Measurements from ENCODE around the gene CSRP1.
A peak's percentile ranks its signal among the peaks of the same experiment; 100 is the strongest.

CSRP1 gene

DNA sequence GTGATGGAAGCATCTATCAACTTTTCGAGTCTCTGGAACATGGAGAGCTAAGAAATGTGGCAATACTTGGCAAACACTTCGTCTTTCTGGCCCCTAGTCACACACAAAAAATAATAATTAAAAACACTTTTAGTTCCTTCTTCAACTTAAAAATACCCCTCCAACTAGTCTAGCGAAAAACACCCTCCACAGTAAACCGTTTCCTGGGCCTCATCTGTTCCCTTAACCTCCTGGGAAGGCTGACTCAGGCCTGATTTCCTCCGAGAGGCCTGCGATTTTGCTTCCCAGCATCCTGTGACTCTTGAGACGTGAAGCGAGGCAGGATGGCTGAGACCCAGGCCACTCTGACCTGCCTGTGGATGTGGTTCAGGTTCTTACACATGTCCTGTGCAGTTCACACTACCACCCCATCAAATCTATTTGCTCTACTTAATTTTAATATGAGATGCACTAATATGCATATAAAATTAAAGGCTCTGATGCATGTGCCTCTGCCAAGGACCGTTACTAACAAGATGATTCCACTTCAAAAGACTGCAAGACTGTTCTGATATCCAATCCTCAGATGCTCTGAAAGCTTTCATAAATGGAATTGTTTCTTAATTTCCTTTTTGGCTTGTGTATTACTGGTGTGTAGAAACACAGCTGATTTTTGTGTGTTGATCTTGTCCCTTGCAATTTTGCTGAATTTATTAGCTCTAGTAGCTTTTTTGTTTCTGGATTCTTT is 35.5 kb upstream of the CSRP1 start:
- peak overlapping the region in 1 of 2 donors; percentile 76 for H3K27ac ChIP-seq
- DNase-seq (ENCODE audit: low spot score): no peak
- no peak overlapping the region for H3K4me3 ChIP-seq
- TF ChIP-seq CTCF (IDR thresholded peaks at IDR 0.05): no peak

- no peak for DNase-seq (ENCODE audit: low spot score)
- no peak overlapping the region for H3K4me3 ChIP-seq
- TF ChIP-seq CTCF (IDR thresholded peaks at IDR 0.05): no peak
- peak overlapping the region; percentile 44 to 89 for H3K27ac ChIP-seq
These were observed 34.2 kb upstream of the CSRP1 start for GRCh38 chr1:201540846-201541735.

GRCh38 chr1:201539561-201540431 is 32.9 kb upstream of the CSRP1 start:
- Histone ChIP-seq H3K4me3 (peak overlapping the region; percentile 92), H3K27ac (peak overlapping the region; percentile 66 to 89)
- DNase-seq (ENCODE audit: low spot score): peak; percentile 75
- no peak for TF ChIP-seq CTCF (IDR thresholded peaks at IDR 0.05)

GRCh38 chr1:201538612-201539551 is 32.0 kb upstream of the CSRP1 start, which contains the start of gene NAV1:
NAV1 (plus strand) TSS chr1:201539127; CDS start chr1:201622885, 83,758 bp downstream.
- no peak for TF ChIP-seq CTCF (IDR thresholded peaks at IDR 0.05)
- DNase-seq (ENCODE audit: low spot score): peak; percentile 82
- peak within 1 kb of the TSS; percentile 66 to 89 for H3K27ac ChIP-seq
- peak within 1 kb of the TSS; percentile 92 for H3K4me3 ChIP-seq

- peak overlapping the region; percentile 66 to 89 for H3K27ac ChIP-seq
- H3K4me3 ChIP-seq: peak overlapping the region; percentile 92
- DNase-seq (ENCODE audit: low spot score): no peak
- no peak for TF ChIP-seq CTCF (IDR thresholded peaks at IDR 0.05)
These were observed 31.1 kb upstream of the CSRP1 start for GRCh38 chr1:201537891-201538611.

Measured in coronary artery (tissue), 2 donors.